ENCODE results near the gene CALD1.
A peak's percentile ranks its signal among the peaks of the same experiment; 100 is the strongest.

Gene CALD1

GRCh38 chr7:134891696-134892678, 112.6 kb downstream of the CALD1 start:
- POLR2A ChIA-PET, result interaction anchor here (1.0 to 1.3 kb wide), 2 partner anchors 15 to 137 kb away, joined by 3 read pairs; no protein-coding TSS in a partner anchor
- Histone ChIP-seq H3K36me3 (ENCODE audit: control insufficient read depth in 2 of 2, insufficient read depth in 1 of 2, low read length in 2 of 2) (no peaks in the 10 kb centered on the region), H3K9me3 (ENCODE audit: control insufficient read depth, insufficient read depth, low read depth, low read length) (no peaks in the 10 kb centered on the region), H3K4me1 (ENCODE audit: control insufficient read depth, insufficient read depth, low read length) (peaks cover 14% of the 10 kb centered on the region), H3K4me3 (ENCODE audit: low read depth, low read length) (peak overlapping the region; percentile 68), H3K27ac (ENCODE audit: extremely low read depth, low read depth, low read length) (peak overlapping the region; percentile 45; the same call in 1 of the 2 replicates)
- TF ChIP-seq, protein P1, sequence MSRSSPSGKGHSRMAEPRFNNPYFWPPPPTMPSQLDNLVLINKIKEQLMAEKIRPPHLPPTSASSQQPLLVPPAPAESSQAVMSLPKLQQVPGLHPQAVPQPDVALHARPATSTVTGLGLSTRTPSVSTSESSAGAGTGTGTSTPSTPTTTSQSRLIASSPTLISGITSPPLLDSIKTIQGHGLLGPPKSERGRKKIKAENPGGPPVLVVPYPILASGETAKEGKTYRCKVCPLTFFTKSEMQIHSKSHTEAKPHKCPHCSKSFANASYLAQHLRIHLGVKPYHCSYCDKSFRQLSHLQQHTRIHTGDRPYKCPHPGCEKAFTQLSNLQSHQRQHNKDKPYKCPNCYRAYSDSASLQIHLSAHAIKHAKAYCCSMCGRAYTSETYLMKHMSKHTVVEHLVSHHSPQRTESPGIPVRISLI (tag by site-specific recombination; IDR thresholded peaks at IDR 0.05), result peak; percentile 19; the same call in 1 of the 2 replicates
- TF ChIP-seq PRDM1 (tag by site-specific recombination; IDR thresholded peaks at IDR 0.05), result 0 out of 2 replicates have a peak, but pooled peaks have one; percentile 17
- no peak for TF ChIP-seq ZNF354C (tag by site-specific recombination; IDR thresholded peaks at IDR 0.05; ENCODE audit: borderline replicate concordance, low read depth)
- 0 out of 2 replicates have a peak, but pooled peaks have one; percentile 9 for TF ChIP-seq KLF10 (tag by site-specific recombination; IDR thresholded peaks at IDR 0.05)
- TF ChIP-seq ZNF561 (tag by site-specific recombination; IDR thresholded peaks at IDR 0.05; ENCODE audit: borderline replicate concordance), result 0 out of 2 replicates have a peak, but pooled peaks have one; percentile 0
- no peak for TF ChIP-seq ZNF501 (tag by site-specific recombination; IDR thresholded peaks at IDR 0.05)
- TF ChIP-seq ZNF2 (tag by site-specific recombination; IDR thresholded peaks at IDR 0.05), result peak; percentile 0; the same call in 1 of the 2 replicates
- TF ChIP-seq ZNF76 (tag by site-specific recombination; IDR thresholded peaks at IDR 0.05; ENCODE audit: borderline replicate concordance, low read depth), result 0 out of 2 replicates have a peak, but pooled peaks have one; percentile 0
- TF ChIP-seq SCRT2 (tag by site-specific recombination; IDR thresholded peaks at IDR 0.05), result peak; percentile 74
- CTCF ChIA-PET, result no interaction called here

DNA sequence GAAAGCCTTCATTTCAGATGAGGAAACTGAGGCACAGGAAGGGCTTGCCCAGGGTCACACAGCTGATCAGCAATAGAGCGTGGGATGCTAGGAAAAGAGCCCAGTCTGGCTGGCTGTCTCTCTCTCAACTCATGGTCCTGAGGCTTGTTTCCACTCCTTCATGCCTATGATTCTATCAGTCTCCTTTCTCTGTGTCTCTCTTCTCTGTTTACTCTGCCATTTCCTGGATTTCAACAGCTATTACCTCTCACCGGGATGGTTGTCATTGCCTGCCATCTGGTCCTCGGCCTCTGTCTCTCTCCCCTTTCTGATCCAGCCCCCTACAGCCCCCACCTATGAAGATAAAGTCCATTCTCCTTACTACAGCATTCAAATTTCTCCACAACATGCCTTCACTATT, 113.5 kb downstream of the CALD1 start:
- ChIA-PET CTCF (interaction anchor here (0.8 kb wide), 1 partner anchor 167 kb away, joined by 3 read pairs; no protein-coding TSS in a partner anchor), POLR2A (no interaction called here)
- H3K4me1 ChIP-seq (ENCODE audit: control insufficient read depth, insufficient read depth, low read length), result peaks cover 13% of the 10 kb centered on the region
- H3K9me3 ChIP-seq (ENCODE audit: control insufficient read depth, insufficient read depth, low read depth, low read length), result no peaks in the 10 kb centered on the region
- H3K36me3 ChIP-seq (ENCODE audit: control insufficient read depth in 2 of 2, insufficient read depth in 1 of 2, low read length in 2 of 2), result no peaks in the 10 kb centered on the region
- H3K4me3 ChIP-seq (ENCODE audit: low read depth, low read length), result no peak overlapping the region
- H3K27ac ChIP-seq (ENCODE audit: extremely low read depth, low read depth, low read length), result no peak overlapping the region
- no peak for TF ChIP-seq ZNF660 (tag by site-specific recombination; IDR thresholded peaks at IDR 0.05)
- TF ChIP-seq ZNF335 (tag by site-specific recombination; conservative IDR thresholded peaks at IDR 0.05), result no peak
- TF ChIP-seq ZNF24 (tag by site-specific recombination; IDR thresholded peaks at IDR 0.05), result no peak
- no peak for TF ChIP-seq ZNF266 (tag by site-specific recombination; IDR thresholded peaks at IDR 0.05; ENCODE audit: low read depth)
- no peak for TF ChIP-seq ZNF488 (tag by site-specific recombination; IDR thresholded peaks at IDR 0.05)
- TF ChIP-seq ZNF292 (tag by site-specific recombination; IDR thresholded peaks at IDR 0.05; ENCODE audit: borderline replicate concordance, low read depth), result no peak
- TF ChIP-seq, protein P2, sequence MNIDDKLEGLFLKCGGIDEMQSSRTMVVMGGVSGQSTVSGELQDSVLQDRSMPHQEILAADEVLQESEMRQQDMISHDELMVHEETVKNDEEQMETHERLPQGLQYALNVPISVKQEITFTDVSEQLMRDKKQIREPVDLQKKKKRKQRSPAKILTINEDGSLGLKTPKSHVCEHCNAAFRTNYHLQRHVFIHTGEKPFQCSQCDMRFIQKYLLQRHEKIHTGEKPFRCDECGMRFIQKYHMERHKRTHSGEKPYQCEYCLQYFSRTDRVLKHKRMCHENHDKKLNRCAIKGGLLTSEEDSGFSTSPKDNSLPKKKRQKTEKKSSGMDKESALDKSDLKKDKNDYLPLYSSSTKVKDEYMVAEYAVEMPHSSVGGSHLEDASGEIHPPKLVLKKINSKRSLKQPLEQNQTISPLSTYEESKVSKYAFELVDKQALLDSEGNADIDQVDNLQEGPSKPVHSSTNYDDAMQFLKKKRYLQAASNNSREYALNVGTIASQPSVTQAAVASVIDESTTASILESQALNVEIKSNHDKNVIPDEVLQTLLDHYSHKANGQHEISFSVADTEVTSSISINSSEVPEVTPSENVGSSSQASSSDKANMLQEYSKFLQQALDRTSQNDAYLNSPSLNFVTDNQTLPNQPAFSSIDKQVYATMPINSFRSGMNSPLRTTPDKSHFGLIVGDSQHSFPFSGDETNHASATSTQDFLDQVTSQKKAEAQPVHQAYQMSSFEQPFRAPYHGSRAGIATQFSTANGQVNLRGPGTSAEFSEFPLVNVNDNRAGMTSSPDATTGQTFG (tag by site-specific recombination; IDR thresholded peaks at IDR 0.05; ENCODE audit: borderline replicate concordance), result no peak
- TF ChIP-seq ZNF169 (tag by site-specific recombination; IDR thresholded peaks at IDR 0.05), result no peak
- TF ChIP-seq, protein P3, sequence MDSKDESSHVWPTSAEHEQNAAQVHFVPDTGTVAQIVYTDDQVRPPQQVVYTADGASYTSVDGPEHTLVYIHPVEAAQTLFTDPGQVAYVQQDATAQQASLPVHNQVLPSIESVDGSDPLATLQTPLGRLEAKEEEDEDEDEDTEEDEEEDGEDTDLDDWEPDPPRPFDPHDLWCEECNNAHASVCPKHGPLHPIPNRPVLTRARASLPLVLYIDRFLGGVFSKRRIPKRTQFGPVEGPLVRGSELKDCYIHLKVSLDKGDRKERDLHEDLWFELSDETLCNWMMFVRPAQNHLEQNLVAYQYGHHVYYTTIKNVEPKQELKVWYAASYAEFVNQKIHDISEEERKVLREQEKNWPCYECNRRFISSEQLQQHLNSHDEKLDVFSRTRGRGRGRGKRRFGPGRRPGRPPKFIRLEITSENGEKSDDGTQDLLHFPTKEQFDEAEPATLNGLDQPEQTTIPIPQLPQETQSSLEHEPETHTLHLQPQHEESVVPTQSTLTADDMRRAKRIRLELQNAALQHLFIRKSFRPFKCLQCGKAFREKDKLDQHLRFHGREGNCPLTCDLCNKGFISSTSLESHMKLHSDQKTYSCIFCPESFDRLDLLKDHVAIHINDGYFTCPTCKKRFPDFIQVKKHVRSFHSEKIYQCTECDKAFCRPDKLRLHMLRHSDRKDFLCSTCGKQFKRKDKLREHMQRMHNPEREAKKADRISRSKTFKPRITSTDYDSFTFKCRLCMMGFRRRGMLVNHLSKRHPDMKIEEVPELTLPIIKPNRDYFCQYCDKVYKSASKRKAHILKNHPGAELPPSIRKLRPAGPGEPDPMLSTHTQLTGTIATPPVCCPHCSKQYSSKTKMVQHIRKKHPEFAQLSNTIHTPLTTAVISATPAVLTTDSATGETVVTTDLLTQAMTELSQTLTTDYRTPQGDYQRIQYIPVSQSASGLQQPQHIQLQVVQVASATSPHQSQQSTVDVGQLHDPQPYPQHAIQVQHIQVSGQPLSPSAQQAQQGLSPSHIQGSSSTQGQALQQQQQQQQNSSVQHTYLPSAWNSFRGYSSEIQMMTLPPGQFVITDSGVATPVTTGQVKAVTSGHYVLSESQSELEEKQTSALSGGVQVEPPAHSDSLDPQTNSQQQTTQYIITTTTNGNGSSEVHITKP (tag by site-specific recombination; IDR thresholded peaks at IDR 0.05), result no peak
- TF ChIP-seq ZBTB26 (tag by site-specific recombination; optimal IDR thresholded peaks at IDR 0.05), result no peak
- no peak for TF ChIP-seq ZSCAN23 (tag by site-specific recombination; IDR thresholded peaks at IDR 0.05)
- TF ChIP-seq ZBTB44 (tag by site-specific recombination; IDR thresholded peaks at IDR 0.05), result no peak

Data from HEK293 (cell line).